Naive thymus-derived CD4-positive, alpha-beta T cell (primary cell): ENCODE measurements around the gene TMEM19. TPM values are rescaled to one million over a fixed set of nuclear protein-coding genes. Genes with fewer than 3 reads are reported as not detected.

Experiments used
- ATAC-seq: fragments of 150-1000 bp; cut with Tn5 transposase; 2 replicates; pipeline ENCODE4 v1.10.0; 2021; ENCODE audit warnings: mild to moderate bottlenecking, moderate library complexity
- CTCF ChIA-PET: fragments of 350-600 bp; sonication (Branson Sonifier 250); formaldehyde crosslinking; loops from one replicate; lab custom pipeline; 2021; ENCODE audit warnings: antibody characterized with exemption; lab: Charles Lee
- POLR2A ChIA-PET: fragments of 350-600 bp; sonication (Branson Sonifier 250); formaldehyde crosslinking; loops from one replicate; lab custom pipeline; 2021; ENCODE audit warnings: antibody characterized with exemption, inconsistent platforms; lab: Charles Lee
- DNase-seq, 9 donors: peaks; one replicate each; pipeline versions ENCODE4 v3.0.0 to v3.0.0-alpha.2; 2020 to 2022; ENCODE audit warnings: mixed read lengths in 1 of 9
- H3K27ac ChIP-seq: one replicate; pipeline ENCODE4 v1.7.0; 2013; ENCODE audit warnings: mild to moderate bottlenecking, low read depth, low read length, moderate library complexity
- H3K27me3 ChIP-seq, 2 donors: one replicate each; pipeline ENCODE4 v1.7.0; 2013; ENCODE audit warnings: low read length in 2 of 2, mild to moderate bottlenecking in 2 of 2, moderate library complexity in 2 of 2; ENCODE audit not compliant: control insufficient read depth in 2 of 2, insufficient read depth in 2 of 2
- H3K36me3 ChIP-seq, 3 experiments: 1 replicate in 2 of 3; 2 replicates in 1 of 3; pipeline ENCODE4 v1.7.0; 2013; ENCODE audit warnings: low read length in 3 of 3, mild to moderate bottlenecking in 3 of 3, moderate library complexity in 1 of 3; ENCODE audit not compliant: insufficient read depth in 3 of 3, control insufficient read depth in 2 of 3
- H3K4me1 ChIP-seq, 2 donors: one replicate each; pipeline ENCODE4 v1.7.0; 2013; ENCODE audit warnings: low read length in 2 of 2, mild to moderate bottlenecking in 2 of 2, moderate library complexity in 1 of 2; ENCODE audit not compliant: control insufficient read depth in 2 of 2, insufficient read depth in 2 of 2
- H3K4me3 ChIP-seq: 2 replicates; pipeline ENCODE4 v1.7.0; 2013; ENCODE audit warnings: mild to moderate bottlenecking, low read length
- H3K9me3 ChIP-seq, 3 experiments: 1 replicate in 2 of 3; 2 replicates in 1 of 3; pipeline ENCODE4 v1.7.0; 2013; ENCODE audit warnings: low read length in 3 of 3; ENCODE audit not compliant: control insufficient read depth in 2 of 3
- H3K27ac Mint-ChIP-seq, 9 donors: one replicate each; pipeline ENCODE4 v1.8.0; 2020 to 2022; ENCODE audit warnings: mixed read lengths in 9 of 9, mild to moderate bottlenecking in 8 of 9, moderate library complexity in 5 of 9, inconsistent platforms in 2 of 9
- H3K27me3 Mint-ChIP-seq, 5 donors: one replicate each; pipeline ENCODE4 v1.8.0; 2021 to 2022; ENCODE audit warnings: mixed read lengths in 5 of 5, mild to moderate bottlenecking in 1 of 5
- H3K36me3 Mint-ChIP-seq, 5 donors: one replicate each; pipeline ENCODE4 v1.8.0; 2020 to 2022; ENCODE audit warnings: mixed read lengths in 5 of 5, mild to moderate bottlenecking in 3 of 5, inconsistent platforms in 1 of 5
- H3K4me1 Mint-ChIP-seq, 7 donors: one replicate each; pipeline ENCODE4 v1.8.0; 2020 to 2022; ENCODE audit warnings: mixed read lengths in 7 of 7, mild to moderate bottlenecking in 3 of 7, inconsistent platforms in 1 of 7
- H3K4me3 Mint-ChIP-seq, 10 donors: one replicate each; pipeline ENCODE4 v1.8.0; 2020 to 2022; ENCODE audit warnings: mild to moderate bottlenecking in 10 of 10, mixed read lengths in 10 of 10, moderate library complexity in 6 of 10, inconsistent platforms in 2 of 10
- H3K9me3 Mint-ChIP-seq, 11 donors: one replicate each; pipeline ENCODE4 v1.8.0; 2020 to 2022; ENCODE audit warnings: mixed read lengths in 11 of 11, mild to moderate bottlenecking in 4 of 11, inconsistent platforms in 1 of 11, moderate library complexity in 1 of 11
- intact Hi-C, 2 donors: fragments of 100-400 bp; cut with micrococcal nuclease; formaldehyde crosslinking; loops; one replicate each; pipeline ENCODE4 v1.15.1; 2023
- polyA plus RNA-seq, 2 donors: library from polyadenylated mRNA; unstranded; fragments of 300-500 nt; fragmentation: Illumina TruSeq; gene quantifications; one replicate each; pipeline ENCODE4 v1.2.3, GENCODE V29; 2021
- total RNA-seq, 6 experiments: library from RNA in 5 of 6; stranded (reverse) in 5 of 6; gene quantifications; 1 replicate in 5 of 6; 2 replicates in 1 of 6; pipeline ENCODE4 v1.2.3 and lab custom pipeline; 2021 to 2026

TMEM19 gene
- total and polyA plus RNA-seq, 7 experiments from 2014 or later: 13.9 to 43.0 (median 17.4) TPM

DNA sequence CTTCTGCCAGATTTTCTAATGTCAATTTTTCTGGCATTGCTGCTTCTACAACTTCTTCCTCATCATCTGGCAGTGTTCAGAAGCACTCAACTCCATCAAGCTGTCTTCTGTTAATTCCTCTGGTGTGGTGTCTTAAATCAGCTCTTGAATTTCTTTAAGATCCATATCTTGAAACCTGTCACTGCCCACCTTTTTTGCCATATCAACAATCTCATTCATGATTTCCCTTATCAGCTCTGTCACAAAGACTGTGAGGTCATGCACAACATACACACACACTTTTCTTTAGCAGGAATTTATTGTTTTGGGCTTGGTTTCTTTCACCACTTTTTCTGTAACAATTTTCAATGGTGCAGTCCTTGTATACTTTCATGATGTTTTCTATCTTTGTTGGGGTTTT, 14.6 kb upstream of the TMEM19 start:
- ChIA-PET POLR2A (no interaction called here), CTCF (interaction anchor here (1.1 kb wide), 1 partner anchor 35 kb away, joined by 4 read pairs; no protein-coding TSS in a partner anchor)
- peaks cover 0 to 4% (median 0%) of the 10 kb centered on the region in 11 donors for H3K9me3 Mint-ChIP-seq
- no peaks in the 10 kb centered on the region for H3K9me3 ChIP-seq
- H3K36me3 Mint-ChIP-seq: peaks cover 0 to 11% (median 8%) of the 10 kb centered on the region in 5 donors
- peaks cover 5 to 40% (median 20%) of the 10 kb centered on the region in 7 donors for H3K4me1 Mint-ChIP-seq
- no peaks in the 10 kb centered on the region for H3K36me3 ChIP-seq
- no peak overlapping the region for H3K4me3 Mint-ChIP-seq
- intact Hi-C loops: no loop called here
- ATAC-seq: no peak
- peaks cover 0 to 9% of the 10 kb centered on the region in 2 donors for H3K4me1 ChIP-seq
- peak overlapping the region in 4 of 9 donors; percentile 9 to 50 (median 30) for H3K27ac Mint-ChIP-seq
- peaks cover 0 to 2% (median 0%) of the 10 kb centered on the region in 5 donors for H3K27me3 Mint-ChIP-seq
- H3K27ac ChIP-seq: no peak overlapping the region
- no peak overlapping the region for H3K4me3 ChIP-seq
- no peaks in the 10 kb centered on the region for H3K27me3 ChIP-seq
- no peak for DNase-seq

DNA sequence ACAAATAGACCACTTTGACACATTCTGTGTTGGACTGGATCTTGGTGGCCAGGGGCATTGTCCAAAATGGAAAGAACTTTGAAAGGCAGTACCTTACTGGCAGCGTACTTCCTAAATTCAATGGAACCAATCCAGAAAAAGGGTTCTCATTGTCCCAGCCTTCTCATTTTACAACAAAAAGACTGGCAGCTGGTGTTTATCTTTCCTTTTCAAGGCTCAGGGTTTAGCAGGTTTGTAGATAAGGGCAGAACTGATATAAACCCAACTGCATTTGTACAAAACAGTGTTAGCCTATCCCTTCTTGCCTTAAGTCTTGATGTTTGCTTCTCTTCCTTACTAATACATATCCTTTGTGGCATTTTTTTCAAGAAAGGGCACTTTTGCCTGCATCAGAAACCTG, 14.1 kb upstream of the TMEM19 start:
- Histone ChIP-seq H3K9me3 (no peaks in the 10 kb centered on the region), H3K27me3 (no peaks in the 10 kb centered on the region), H3K4me1 (peaks cover 0 to 8% of the 10 kb centered on the region in 2 donors), H3K4me3 (no peak overlapping the region), H3K36me3 (no peaks in the 10 kb centered on the region), H3K27ac (no peak overlapping the region)
- Mint-ChIP-seq H3K36me3 (peaks cover 0 to 13% (median 11%) of the 10 kb centered on the region in 5 donors), H3K4me3 (no peak overlapping the region), H3K4me1 (peaks cover 5 to 39% (median 19%) of the 10 kb centered on the region in 7 donors), H3K27ac (peak overlapping the region in 2 of 9 donors; percentile 29 to 50), H3K27me3 (peaks cover 0 to 2% (median 0%) of the 10 kb centered on the region in 5 donors), H3K9me3 (peaks cover 0 to 4% (median 0%) of the 10 kb centered on the region in 11 donors)
- ChIA-PET POLR2A (no interaction called here), CTCF (interaction anchor here (0.8 to 1.1 kb wide), 2 partner anchors 13 to 35 kb away, joined by 4 to 5 read pairs; no protein-coding TSS in a partner anchor)
- intact Hi-C loops: no loop called here
- DNase-seq (no peak), ATAC-seq (no peak)

DNA sequence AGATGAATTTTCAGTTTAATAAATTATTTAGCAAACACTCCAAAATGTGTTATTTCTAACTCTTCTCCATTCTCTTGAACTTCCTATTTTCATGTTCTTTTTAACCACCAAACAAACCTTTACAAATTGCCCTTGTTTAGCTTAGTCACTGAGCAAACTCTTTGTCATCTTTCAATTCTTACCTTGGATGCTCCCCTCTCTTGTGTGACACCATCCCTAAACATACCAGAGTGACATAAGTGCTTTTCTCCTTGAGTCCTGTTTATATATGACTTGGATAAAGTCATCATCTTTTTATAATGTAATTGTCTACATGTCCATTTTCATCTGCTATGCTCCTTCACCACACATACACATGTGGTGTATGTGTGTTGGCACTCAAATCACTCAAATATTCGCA, 3.4 kb upstream of the TMEM19 start:
- H3K4me3 ChIP-seq: no peak overlapping the region
- Mint-ChIP-seq H3K36me3 (peaks cover 0 to 3% (median 0%) of the 10 kb centered on the region in 5 donors), H3K27me3 (no peaks in the 10 kb centered on the region), H3K27ac (no peak overlapping the region), H3K9me3 (no peaks in the 10 kb centered on the region), H3K4me1 (peaks cover 6 to 25% (median 18%) of the 10 kb centered on the region in 7 donors), H3K4me3 (no peak overlapping the region)
- H3K4me1 ChIP-seq: peaks cover 12 to 17% of the 10 kb centered on the region in 2 donors
- H3K9me3 ChIP-seq: no peaks in the 10 kb centered on the region
- POLR2A ChIA-PET: interaction anchor here (1.3 kb wide), 1 partner anchor 19 kb away, joined by 3 read pairs; the partner anchor contains the start of gene ZFC3H1
- intact Hi-C loops: no loop called here
- no peak for ATAC-seq
- H3K36me3 ChIP-seq: peaks cover 0 to 6% (median 0%) of the 10 kb centered on the region in 3 experiments
- H3K27ac ChIP-seq: no peak overlapping the region
- CTCF ChIA-PET: no interaction called here
- H3K27me3 ChIP-seq: no peaks in the 10 kb centered on the region
- DNase-seq: no peak

DNA sequence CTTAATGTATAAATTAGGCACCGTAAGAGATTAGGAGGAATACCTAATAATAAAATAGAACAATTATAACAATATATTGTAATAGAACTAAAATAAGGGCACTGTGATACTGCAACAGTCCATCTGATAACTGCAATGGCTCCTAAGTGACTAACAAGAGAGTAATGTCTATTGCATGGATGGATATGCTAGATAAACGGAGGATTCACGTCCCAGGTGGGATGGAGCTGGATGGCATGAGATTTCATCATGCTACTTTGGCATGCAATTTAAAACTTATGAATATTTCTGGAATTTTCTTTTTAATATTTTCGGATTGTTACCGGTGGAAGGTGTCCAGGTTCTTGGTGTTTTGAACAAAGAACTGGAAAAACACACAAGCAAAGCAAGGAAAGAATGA, 2.2 kb upstream of the TMEM19 start:
- peaks cover 0 to 3% (median 0%) of the 10 kb centered on the region in 5 donors for H3K36me3 Mint-ChIP-seq
- peak overlapping the region; percentile 87 for H3K27ac ChIP-seq
- H3K27me3 ChIP-seq: no peaks in the 10 kb centered on the region
- H3K4me1 Mint-ChIP-seq: peaks cover 15 to 37% (median 27%) of the 10 kb centered on the region in 7 donors
- H3K9me3 ChIP-seq: no peaks in the 10 kb centered on the region
- ATAC-seq (no peak), DNase-seq (no peak)
- no peaks in the 10 kb centered on the region for H3K9me3 Mint-ChIP-seq
- peak overlapping the region in 8 of 10 donors; percentile 16 to 93 (median 72) for H3K4me3 Mint-ChIP-seq
- CTCF ChIA-PET: interaction anchor here (1.4 to 5.1 kb wide), 2 partner anchors 20 to 63 kb away, joined by 3 to 35 read pairs; partner anchors contain the start of genes THAP2 and ZFC3H1
- peaks cover 0 to 6% (median 0%) of the 10 kb centered on the region in 3 experiments for H3K36me3 ChIP-seq
- H3K4me3 ChIP-seq: no peak overlapping the region
- H3K27ac Mint-ChIP-seq: peak overlapping the region in 8 of 9 donors; percentile 72 to 92 (median 86)
- POLR2A ChIA-PET: interaction anchor here (1.1 to 6.2 kb wide), 4 partner anchors 11 to 156 kb away, joined by 5 to 214 read pairs (median 23); partner anchors contain the start of genes TBC1D15, THAP2 and ZFC3H1
- intact Hi-C loops: no loop called here
- peaks cover 17 to 21% of the 10 kb centered on the region in 2 donors for H3K4me1 ChIP-seq
- no peaks in the 10 kb centered on the region for H3K27me3 Mint-ChIP-seq

DNA sequence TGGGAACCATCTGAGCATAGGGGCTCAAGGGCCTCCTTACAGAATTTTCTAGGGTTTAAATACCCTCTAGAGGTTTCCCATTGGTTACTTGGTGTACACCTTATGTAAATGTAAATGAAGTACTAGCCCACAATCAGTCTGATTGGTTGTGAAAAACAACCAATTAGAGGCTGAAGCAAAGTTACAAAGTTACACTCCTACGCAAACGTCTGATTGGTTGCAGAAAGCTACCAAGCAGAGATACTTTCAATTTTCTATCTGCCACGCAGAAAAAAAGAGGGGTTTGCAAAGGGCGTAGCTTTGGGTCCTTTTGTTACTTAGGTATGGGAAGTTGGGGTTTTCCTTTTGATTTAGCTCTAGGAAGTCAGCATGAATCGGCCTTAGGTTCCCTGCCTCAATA, 1.8 kb upstream of the TMEM19 start:
- Histone ChIP-seq H3K4me3 (no peak overlapping the region), H3K36me3 (peaks cover 0 to 6% (median 0%) of the 10 kb centered on the region in 3 experiments), H3K27ac (peak overlapping the region; percentile 87), H3K9me3 (no peaks in the 10 kb centered on the region), H3K4me1 (peaks cover 21 to 22% of the 10 kb centered on the region in 2 donors), H3K27me3 (no peaks in the 10 kb centered on the region)
- peak overlapping the region in 9 of 10 donors; percentile 53 to 93 (median 73) for H3K4me3 Mint-ChIP-seq
- intact Hi-C loops: no loop called here
- CTCF ChIA-PET: interaction anchor here (0.7 to 5.1 kb wide), 4 partner anchors 18 to 63 kb away, joined by 3 to 35 read pairs (median 4); partner anchors contain the start of genes THAP2 and ZFC3H1
- H3K27me3 Mint-ChIP-seq: no peaks in the 10 kb centered on the region
- peaks cover 15 to 41% (median 30%) of the 10 kb centered on the region in 7 donors for H3K4me1 Mint-ChIP-seq
- POLR2A ChIA-PET: interaction anchor here (0.7 to 6.2 kb wide), 6 partner anchors 11 to 156 kb away, joined by 3 to 214 read pairs (median 21); partner anchors contain the start of genes RAB21, TBC1D15, THAP2 and ZFC3H1
- peak; percentile 40 for ATAC-seq
- H3K36me3 Mint-ChIP-seq: peaks cover 0 to 3% (median 0%) of the 10 kb centered on the region in 5 donors
- no peaks in the 10 kb centered on the region for H3K9me3 Mint-ChIP-seq
- peak in 7 of 9 donors; percentile 29 to 68 (median 56) for DNase-seq
- peak overlapping the region; percentile 9 to 92 (median 81) for H3K27ac Mint-ChIP-seq

DNA sequence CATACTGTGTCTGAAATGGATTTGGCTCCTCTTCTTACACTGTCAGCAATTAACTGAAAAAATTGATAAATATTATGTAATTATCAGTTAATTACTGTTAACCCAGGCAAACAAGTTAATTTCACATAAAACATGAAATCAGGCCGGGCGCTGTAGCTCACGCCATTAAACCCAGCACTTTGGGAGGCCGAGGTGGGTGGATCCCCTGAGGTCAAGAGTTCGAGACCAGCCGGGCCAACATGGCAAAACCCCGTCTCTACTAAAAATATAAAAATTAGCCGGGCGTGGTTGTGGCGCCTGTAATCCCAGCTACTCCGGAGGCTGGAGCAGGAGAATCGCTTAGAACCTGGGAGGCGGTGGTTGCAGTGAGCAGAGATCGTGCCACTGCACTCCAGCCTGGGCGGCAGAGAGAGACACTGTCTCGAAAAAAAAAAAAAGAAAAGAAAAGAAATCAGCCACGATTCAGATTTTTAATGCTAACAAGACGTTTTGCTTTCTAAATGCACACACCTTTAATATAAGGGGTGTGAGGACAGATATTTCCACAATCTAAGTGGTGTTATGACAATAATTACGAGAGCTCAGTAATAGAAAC, 473 bp upstream of the TMEM19 start:
- CTCF ChIA-PET: interaction anchor here (0.6 to 5.1 kb wide), 5 partner anchors 13 to 253 kb away, joined by 3 to 35 read pairs (median 5); partner anchors contain the start of genes THAP2 and ZFC3H1
- peaks cover 0 to 6% (median 0%) of the 10 kb centered on the region in 3 experiments for H3K36me3 ChIP-seq
- peak overlapping the region; percentile 96 for H3K4me3 ChIP-seq
- peaks cover 21 to 23% of the 10 kb centered on the region in 2 donors for H3K4me1 ChIP-seq
- Mint-ChIP-seq H3K9me3 (no peaks in the 10 kb centered on the region), H3K4me1 (peaks cover 15 to 53% (median 38%) of the 10 kb centered on the region in 7 donors), H3K27me3 (no peaks in the 10 kb centered on the region), H3K36me3 (no peaks in the 10 kb centered on the region), H3K27ac (peak overlapping the region; percentile 85 to 97 (median 91)), H3K4me3 (peak overlapping the region; percentile 85 to 99 (median 94))
- DNase-seq: no peak
- POLR2A ChIA-PET: interaction anchor here (0.6 to 6.2 kb wide), 17 partner anchors 8 to 1943 kb away, joined by 3 to 214 read pairs (median 4); partner anchors contain the start of genes RAB21, TBC1D15, THAP2 and ZFC3H1
- intact Hi-C loops: loop anchor here (5.0 kb wide), 3 partner anchors 33 to 1948 kb away; partner anchors contain the start of genes RAB3IP (in 2 of the 2) and CNOT2 (in 1 of the 2)
- no peak for ATAC-seq
- H3K27me3 ChIP-seq: no peaks in the 10 kb centered on the region
- H3K27ac ChIP-seq: peak overlapping the region; percentile 87
- no peaks in the 10 kb centered on the region for H3K9me3 ChIP-seq
